Breast epithelium (tissue), 3 donors: ENCODE measurements around the gene RASSF10.

Experiments
- POLR2A ChIP-seq: fragments of 450-650 bp; IDR thresholded peaks from one replicate; pipeline ENCODE4 v1.6.1; 2016; ENCODE audit warnings: antibody characterized with exemption, mild to moderate bottlenecking, moderate library complexity
- POLR2AphosphoS5 ChIP-seq, 3 donors: sonication (generic); formaldehyde crosslinking; IDR thresholded peaks; one replicate each; pipeline ENCODE4 v1.6.1; 2017; ENCODE audit warnings: antibody characterized with exemption in 3 of 3
- TF ChIP-seq, protein P1 (sequence below), 3 donors: fragments of 450-650 bp; IDR thresholded peaks; one replicate each; pipeline ENCODE4 v1.5.1; 2016 to 2017; ENCODE audit warnings: antibody characterized with exemption in 3 of 3, mild to moderate bottlenecking in 3 of 3, moderate library complexity in 3 of 3

DNA sequence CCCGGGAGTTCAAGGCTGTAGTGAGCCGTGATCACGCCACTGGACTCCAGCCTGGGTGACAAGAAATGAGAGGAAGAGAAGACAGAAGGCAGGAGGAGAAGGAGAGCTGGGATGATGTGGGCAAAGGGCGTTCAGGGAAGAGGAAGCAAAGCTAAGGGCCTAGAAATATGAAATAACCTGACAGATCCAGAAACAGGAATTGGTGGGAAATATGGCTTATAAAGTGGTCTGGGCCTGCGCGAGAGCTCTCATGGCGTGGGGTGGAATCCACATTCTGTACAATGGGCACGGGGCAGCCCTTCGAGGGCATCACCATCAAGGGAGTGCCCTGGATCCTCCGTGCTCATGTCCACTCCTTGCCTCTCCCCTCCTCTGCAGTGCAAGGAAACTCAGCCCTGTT lies 46.8 kb upstream of the RASSF10 start:
- TF ChIP-seq, protein P1, sequence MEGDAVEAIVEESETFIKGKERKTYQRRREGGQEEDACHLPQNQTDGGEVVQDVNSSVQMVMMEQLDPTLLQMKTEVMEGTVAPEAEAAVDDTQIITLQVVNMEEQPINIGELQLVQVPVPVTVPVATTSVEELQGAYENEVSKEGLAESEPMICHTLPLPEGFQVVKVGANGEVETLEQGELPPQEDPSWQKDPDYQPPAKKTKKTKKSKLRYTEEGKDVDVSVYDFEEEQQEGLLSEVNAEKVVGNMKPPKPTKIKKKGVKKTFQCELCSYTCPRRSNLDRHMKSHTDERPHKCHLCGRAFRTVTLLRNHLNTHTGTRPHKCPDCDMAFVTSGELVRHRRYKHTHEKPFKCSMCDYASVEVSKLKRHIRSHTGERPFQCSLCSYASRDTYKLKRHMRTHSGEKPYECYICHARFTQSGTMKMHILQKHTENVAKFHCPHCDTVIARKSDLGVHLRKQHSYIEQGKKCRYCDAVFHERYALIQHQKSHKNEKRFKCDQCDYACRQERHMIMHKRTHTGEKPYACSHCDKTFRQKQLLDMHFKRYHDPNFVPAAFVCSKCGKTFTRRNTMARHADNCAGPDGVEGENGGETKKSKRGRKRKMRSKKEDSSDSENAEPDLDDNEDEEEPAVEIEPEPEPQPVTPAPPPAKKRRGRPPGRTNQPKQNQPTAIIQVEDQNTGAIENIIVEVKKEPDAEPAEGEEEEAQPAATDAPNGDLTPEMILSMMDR (IDR thresholded peaks at IDR 0.05) = no peak
- TF ChIP-seq POLR2AphosphoS5 (IDR thresholded peaks at IDR 0.05) = no peak
- no peak for TF ChIP-seq POLR2A
